ENCODE data around the gene IPO11.
"Not testable (repeated sequence)": the region's sequence is repeated elsewhere in the genome, so short reads cannot be mapped to it uniquely, and the experiment has no call there.

IPO11 gene

GRCh38 chr5:62645223-62645622 is 232.7 kb downstream of the IPO11 start:
- no peak for DNase-seq (ENCODE audit: low spot score)

DNA sequence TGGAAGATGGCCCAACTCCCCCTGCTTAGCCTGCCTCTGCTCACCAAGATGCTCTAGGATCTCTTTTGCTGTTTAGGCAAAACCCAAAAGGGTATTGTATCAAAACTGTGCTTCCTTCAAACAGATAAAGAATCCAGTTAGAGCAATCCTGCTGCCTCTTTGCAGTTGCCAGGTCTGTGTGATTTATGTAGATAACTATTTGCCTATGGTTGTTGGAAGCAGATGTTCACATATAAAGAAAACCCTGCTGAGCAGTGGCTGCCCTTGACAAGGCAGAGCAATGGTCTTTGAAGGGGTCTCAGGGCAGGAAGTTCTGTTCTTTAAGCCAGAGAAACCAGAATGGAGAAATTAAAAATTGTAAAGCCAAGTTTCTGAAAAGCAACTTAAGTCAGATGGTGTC is 234.7 kb downstream of the IPO11 start:
- no peak for DNase-seq (ENCODE audit: low spot score)

- no peak for DNase-seq (ENCODE audit: low spot score)
These were observed 236.5 kb downstream of the IPO11 start for GRCh38 chr5:62649025-62649424.

- DNase-seq (ENCODE audit: low spot score) = no peak
These were observed 237.0 kb downstream of the IPO11 start for GRCh38 chr5:62649476-62650113.

DNA sequence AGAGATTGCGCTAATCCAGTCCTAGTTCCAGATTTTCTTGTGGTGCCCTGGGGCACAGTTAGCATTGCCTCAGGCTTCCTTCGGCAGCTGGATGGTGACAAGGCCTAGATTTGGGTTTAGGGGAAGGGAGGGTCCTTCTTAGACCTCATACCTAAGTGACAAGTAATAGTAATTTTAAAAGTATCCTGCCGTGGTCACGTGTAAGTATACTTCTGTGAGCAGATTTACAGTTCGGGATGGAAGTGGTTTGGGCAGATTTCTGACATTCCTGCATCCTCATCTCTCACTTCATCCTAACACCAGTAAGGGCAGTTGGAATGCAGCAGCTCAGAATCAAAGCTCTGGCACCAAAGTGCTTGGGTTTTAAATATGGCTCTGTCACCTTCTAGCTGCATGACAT is 237.6 kb downstream of the IPO11 start:
- DNase-seq (ENCODE audit: low spot score) = peak; percentile 12

GRCh38 chr5:62652225-62652624 is 239.7 kb downstream of the IPO11 start:
- DNase-seq (ENCODE audit: low spot score) = no peak

DNA sequence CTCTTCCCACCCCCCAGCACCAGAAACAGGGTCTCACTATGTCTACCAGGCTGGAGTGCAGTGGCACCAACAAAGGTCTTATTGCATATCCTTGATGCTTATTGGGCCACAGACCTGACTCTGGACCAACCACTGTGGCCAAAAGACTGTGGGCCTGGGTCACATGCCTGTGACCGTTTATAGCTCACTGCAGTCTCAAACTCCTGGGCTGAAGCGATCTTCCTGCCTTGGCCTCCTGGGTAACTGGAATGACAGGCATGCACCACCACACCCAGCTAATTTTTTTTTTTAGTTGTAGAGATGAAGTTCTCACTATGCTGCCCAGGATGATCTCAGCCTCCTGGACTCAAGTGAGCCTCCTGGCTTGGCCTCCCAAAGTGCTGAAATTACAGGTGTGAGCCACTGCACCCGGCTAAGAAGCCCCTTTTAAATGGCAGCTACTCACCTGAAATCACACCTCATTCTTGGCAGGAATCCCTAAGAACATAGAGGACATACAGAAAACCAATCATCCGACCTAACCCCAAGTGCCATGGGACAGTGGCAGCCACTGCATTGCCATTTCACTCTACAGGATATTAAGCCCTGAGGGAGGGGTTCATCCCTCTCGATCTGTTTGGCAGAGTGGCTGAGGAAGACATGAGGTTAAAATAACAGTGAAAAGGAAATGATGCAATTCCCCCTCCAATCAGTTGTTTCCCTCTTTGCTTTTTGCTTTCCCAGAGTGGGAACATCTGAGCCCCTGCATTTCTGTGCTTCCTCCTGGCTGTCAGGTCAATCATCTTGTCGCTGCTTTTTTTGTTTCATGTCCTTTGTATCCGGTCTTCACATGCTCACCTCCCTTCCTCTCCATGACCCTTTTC is 240.7 kb downstream of the IPO11 start:
- DNase-seq (ENCODE audit: low spot score) = no peak

DNA sequence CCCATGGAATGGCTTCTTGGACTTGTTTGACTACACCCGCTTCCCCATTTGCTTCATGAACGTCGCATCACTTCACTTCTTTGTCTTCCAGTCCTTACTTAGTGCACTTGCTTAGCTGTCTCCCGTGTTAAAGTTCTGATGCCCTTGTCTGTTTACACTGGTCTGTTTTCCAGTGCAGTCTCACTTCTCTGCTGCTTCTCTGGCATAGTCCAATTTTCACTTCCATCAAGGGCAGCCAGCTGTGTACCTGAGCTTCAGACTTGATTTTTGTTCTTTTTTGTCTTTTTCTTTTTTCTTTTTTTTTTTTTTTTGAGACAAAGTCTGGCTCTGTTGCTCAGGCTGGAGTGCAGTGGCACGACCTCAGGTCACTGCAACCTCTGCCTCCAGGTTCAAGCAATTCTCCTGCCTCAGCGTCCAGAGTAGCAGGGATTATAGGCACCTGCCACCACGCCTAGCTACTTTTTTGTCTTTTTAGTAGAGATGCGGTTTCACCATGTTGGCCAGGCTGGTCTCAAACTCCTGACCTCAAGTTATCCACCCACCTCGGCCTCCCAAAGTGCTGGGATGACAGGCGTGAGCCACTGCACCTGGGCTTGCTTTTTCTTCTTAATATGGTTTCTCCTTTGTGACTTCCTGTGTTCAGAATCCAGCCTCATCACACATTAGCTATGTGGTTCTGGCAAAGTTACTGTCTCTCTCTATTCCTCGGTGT is 241.5 kb downstream of the IPO11 start:
- no peak for DNase-seq (ENCODE audit: low spot score)

GRCh38 chr5:62657772-62658171 is 245.2 kb downstream of the IPO11 start:
- not testable (repeated sequence) for DNase-seq (ENCODE audit: low spot score)

DNA sequence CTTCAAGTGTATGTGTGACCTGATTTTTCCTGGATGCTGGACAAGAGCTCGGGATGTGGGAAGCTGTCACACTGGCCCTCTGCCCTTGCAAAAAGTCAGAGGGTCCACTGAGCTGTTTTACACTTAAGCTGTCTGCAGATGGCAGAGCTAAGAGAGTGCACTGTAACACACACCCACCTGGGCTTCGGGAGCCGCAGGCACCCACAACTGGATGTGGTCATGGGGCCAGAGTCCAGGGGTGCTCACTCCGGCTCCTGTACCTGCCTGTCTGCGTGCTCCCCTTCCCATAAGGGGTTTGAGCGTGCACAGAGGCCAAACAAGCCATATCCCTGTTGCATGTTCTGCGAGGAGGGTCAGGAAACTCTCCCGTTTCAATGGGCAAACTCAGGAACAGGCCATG is 248.6 kb downstream of the IPO11 start:
- no peak for DNase-seq (ENCODE audit: low spot score)

GRCh38 chr5:62662521-62662920 is 250.0 kb downstream of the IPO11 start:
- DNase-seq (ENCODE audit: low spot score) = no peak

DNA sequence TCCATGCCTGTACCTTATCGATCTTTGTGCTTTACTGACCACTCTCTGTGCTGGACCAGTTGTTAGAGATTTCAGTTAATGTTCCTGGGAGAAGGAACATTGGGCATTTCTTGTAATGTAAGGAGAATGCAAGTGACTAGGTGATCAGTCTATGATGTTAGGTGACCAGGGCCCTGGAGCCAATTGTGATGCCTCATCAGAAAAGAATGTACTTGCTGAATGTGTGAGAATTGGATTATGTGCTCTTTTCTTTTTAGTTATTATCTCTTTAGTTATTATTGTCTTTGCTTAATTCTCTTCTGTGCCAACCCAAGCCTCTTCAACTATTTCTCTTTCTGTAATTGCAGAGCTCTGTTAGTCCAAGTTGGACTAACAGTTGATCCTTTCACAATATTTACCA is 258.9 kb downstream of the IPO11 start:
- DNase-seq (ENCODE audit: low spot score) = no peak

DNA sequence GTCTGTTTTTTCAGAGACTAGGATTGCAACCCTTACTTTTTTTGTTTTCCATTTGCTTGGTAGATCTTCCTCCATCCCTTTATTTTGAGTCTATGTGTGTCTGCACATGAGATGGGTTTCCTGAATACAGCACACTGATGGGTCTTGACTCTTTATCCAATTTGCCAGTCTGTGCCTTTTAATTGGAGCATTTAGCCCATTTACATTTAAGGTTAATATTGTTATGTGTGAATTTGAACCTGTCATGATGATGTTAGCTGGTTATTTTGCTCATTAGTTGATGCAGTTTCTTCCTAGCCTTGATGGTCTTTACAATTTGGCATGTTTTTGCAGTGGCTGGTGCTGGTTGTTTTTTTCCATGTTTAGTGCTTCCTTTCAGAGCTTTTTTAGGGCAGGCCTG is 264.0 kb downstream of the IPO11 start:
- DNase-seq (ENCODE audit: low spot score) = not testable (repeated sequence)
